HG03066 (cell line): Measurements from ENCODE around the gene STK17A.
"Not testable (repeated sequence)": the region's sequence is repeated elsewhere in the genome, so short reads cannot be mapped to it uniquely, and the experiment has no call there.

ENCODE experiments used
- ATAC-seq: cut with Tn5 transposase; IDR thresholded peaks from one replicate; pipeline ENCODE4 v1.9.1; 2021; ENCODE audit warnings: low read depth; ENCODE audit not compliant: unreplicated experiment

The STK17A gene

DNA sequence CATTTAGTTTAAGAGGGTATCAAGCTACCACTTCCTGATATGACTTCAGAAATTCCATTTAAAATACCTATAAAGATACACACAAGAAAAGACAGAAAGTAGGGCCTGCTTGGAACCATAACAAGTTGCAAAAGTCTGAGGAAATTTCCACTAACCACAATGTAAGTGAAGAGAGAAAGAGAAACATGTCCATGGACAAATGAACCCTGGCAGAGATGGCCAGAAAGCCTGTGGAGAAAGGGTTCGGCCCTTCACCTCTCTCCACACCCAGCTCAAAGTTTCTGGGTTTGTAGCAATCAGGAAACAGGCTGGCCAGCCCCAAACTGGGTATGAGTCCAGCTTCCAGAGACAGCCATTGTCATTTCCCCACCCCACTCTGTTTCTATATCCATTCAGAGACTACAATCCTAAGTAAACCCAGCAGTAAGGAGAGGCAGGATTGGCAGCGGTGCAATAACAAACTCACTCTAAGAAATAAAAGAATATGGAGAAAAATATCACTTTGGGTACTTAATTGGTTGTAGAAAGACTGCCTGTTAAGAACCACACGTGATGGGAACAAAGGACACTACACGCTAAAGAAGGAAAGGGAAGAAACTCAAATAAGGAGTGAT is 71.1 kb downstream of the STK17A start:
- ATAC-seq, result no peak

DNA sequence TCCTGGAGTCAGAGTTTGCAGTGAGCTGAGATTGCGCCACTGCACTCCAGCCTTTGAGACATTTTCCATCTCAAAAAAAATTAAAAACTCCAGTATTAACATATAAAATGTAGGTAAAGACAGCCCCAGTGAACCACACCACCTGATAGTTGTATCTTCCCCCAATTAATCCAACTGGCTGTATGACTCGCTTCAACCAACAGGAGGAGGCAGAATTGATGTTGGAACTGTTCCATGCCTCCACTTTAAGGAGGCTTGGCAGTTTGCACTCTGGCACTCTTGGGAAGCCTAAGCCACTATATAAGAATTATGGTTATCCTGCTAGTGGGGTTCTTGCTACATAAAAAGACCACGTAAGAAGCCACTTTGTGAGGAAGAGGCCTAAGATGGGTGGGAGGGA is 72.7 kb downstream of the STK17A start:
- no peak for ATAC-seq

DNA sequence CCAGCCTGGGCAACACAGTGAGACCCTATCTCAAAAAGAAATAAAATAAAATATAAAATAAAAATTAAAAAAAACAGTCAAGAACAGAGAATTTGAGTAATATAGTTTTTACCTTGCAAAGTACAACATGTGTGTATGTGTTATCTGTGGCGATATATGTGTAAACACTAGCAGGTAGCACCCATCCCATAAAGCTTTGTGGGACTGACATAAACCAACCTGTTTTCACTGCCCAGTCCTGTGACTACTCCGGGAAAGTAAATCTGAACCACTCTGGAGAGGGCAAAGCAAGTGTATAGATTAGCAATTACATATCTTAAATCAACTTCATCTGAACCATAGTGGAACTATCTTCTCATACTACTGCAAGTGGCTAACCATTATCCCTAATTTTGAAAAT is 74.1 kb downstream of the STK17A start:
- no peak for ATAC-seq

DNA sequence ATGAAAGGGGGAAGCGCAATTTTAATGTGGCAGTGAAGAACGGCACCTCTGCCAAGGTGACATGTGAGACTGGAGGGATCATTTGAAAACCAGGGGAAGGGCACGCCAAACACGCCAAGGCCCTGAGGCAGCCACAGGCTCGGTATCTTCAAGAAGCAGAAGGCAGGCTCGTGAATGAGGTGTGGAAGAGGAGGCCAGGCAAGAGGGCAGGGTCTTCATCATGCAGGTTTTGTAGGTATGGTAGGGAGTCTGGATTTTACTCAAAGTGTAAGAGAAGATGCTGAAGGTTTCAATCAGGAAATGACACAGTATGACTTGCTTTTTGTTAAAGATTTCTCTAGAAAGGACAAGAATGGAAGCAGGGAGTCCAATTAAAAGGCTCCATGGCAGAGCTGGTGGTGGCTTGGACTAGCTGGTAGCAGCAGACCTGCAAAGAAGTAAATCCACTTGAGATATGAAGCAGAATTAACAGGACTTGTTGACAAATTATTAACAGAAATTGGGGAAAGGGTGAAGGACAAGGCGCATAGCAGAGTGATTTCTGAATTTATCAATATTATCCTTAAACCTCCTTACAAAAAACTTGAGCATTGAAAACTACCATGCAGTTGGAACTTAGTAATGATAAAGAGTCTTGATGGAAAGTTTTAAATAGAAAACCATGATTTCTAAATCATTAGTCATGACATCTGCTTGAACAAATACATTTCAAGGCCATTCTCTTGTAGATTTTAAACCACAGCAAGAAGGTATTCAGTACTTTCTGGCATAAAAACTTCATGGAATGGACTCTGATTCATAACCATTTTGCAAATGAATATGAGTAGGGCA is 76.0 kb downstream of the STK17A start:
- peak; percentile 72 for ATAC-seq

- ATAC-seq, result no peak
Observed at GRCh38 chr7:43659549-43659896, 76.6 kb downstream of the STK17A start.

DNA sequence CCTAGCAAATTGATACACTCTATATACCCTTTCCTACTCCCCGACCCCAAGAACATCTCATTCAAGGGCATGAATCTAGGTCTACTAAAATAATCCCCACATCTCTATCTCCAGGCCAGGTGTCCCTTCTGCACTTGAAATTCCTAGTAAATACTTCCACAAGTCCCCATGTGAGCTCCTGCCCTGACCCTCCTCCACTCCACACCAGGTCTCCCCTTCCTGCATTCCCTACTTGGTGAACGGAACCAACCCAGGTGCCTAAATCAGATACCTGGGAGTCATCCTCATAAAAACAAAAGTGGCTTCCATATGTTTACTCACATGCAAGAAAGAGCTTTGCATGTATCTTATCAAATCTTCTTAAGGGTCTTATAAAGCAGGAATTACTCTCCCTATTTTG is 77.2 kb downstream of the STK17A start:
- ATAC-seq, result no peak

GRCh38 chr7:43664681-43665080 is 81.8 kb downstream of the STK17A start:
- ATAC-seq, result no peak

DNA sequence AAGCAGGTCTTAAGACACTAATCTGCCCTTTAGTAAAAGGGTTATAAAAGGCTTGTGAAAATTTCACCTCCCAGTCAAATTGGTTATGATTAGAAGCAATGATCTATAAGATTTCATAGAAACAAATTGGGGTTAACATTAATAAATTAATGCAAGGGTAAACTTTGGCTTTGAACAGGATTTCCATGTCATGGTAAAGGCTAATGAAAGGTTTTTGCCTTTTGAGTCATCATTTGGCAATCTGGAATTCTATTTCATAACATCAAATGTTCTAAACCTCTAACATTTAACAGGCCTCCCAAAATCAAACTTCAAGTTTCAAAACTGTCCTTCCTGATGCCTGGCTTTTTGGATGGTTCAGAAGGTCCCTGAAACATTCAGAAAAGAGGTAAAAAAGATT is 84.0 kb downstream of the STK17A start:
- ATAC-seq, result no peak

DNA sequence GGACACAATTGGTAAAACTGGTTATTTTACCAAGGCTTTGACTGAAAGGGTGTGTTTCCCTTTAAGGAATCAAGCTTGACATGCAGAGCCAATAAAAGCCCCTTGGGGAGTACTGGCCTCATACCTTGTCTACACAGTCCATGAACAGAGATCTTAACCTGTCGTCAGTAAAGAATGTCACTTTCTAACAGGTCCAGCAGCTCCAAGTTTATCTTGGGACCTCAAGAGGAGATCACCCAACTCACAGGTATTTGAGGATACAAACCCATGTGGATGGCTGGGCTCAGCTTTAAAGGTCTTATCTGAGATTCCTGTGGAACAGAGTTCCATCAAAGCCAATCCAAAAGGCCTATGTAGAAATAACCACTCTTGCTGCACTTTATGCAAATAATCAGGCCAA is 85.1 kb downstream of the STK17A start:
- ATAC-seq, result no peak

- no peak for ATAC-seq
Observed at GRCh38 chr7:43669286-43670081, 86.6 kb downstream of the STK17A start.

DNA sequence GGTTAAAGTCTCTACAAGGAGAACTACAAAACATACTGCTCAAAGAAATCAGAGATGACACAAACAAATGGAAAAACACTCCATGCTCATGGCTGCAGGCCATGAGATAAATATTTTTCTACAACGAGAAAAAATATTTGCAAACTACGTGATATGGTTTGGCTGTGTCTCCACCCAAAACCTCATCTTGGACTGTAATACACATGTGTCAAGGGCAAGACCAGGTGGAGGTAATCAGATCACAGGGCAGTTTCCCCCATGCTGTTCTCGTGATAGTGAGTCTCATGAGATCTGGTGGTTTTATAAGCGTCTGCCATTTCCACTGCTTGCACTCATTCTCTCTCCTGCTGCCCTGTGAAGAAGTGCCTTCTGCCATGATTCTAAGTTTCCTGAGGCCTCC is 88.6 kb downstream of the STK17A start:
- no peak for ATAC-seq

- not testable (repeated sequence) for ATAC-seq
Observed at GRCh38 chr7:43673243-43673976, 90.5 kb downstream of the STK17A start.

DNA sequence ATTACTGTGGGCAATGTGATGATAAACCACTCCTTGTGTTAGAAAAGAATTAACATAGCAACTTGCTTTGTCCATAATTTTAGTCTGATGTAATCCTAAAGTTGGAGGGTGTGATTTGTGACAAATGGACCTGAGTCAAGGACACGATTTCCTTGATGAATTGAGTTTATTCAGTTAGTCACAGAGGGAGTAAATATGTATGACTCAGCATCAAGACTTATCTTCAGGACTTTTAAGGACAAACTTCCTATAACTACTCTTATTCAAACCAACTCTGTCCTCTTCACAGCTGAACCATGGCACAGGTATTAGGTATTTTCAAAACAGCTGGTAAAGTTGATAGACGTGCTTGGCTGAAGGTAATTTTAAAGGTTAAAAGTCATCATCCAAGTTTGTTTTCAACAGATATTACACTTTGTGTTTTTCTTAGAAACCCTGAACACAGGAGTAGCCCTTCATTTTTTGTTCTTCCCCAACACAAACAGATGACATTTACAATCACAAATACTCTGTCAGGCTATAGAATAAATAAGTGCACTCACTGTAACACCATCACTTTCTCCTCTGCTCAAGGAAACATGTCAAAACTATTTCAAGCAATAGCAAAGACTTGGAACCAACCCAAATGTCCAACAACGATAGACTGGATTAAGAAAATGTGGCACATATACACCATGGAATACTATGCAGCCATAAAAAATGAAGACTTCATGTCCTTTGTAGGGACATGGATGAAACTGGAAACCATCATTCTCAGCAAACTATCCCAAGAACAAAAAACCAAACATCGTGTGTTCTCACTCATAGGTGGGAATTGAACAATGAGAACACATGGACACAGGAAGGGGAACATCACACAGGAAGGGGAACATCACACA is 91.9 kb downstream of the STK17A start:
- ATAC-seq, result no peak
